K562 (cell line): ENCODE data around the gene ASXL2. TPM values are rescaled to one million over a fixed set of nuclear protein-coding genes. Genes with fewer than 3 reads are reported as not detected.

ENCODE experiments used
- ARNT ChIP-seq, 2 experiments: fragments of 450-650 bp; IDR thresholded peaks; 2 replicates each; pipeline ENCODE4 v1.6.1; 2016; ENCODE audit warnings: mild to moderate bottlenecking in 1 of 2
- BMI1 ChIP-seq: fragments of 150-350 bp; IDR thresholded peaks from 2 replicates; pipeline ENCODE4 v1.6.1; 2014; ENCODE audit warnings: low read length
- BRD4 ChIP-seq: fragments of 200-600 bp; sonication (generic); IDR thresholded peaks from 2 replicates; pipeline ENCODE4 v1.6.1; 2017; ENCODE audit warnings: inconsistent platforms
- BRF2 ChIP-seq: IDR thresholded peaks from 3 replicates; pipeline ENCODE4 v1.6.1; 2011; ENCODE audit warnings: borderline replicate concordance, mild to moderate bottlenecking; ENCODE audit not compliant: insufficient read length, insufficient read depth
- ETV5 ChIP-seq: sonication (generic); formaldehyde crosslinking; IDR thresholded peaks from 2 replicates; pipeline ENCODE4 v1.4.0; 2020; ENCODE audit warnings: low read depth, mild to moderate bottlenecking, missing genetic modification reagents
- GABPB1 ChIP-seq: sonication (generic); formaldehyde crosslinking; IDR thresholded peaks from 2 replicates; pipeline ENCODE4 v1.8.0; 2022; ENCODE audit warnings: mild to moderate bottlenecking, missing genetic modification reagents
- LCOR ChIP-seq: sonication (generic); formaldehyde crosslinking; IDR thresholded peaks from 2 replicates; pipeline ENCODE4 v1.8.0; 2022; ENCODE audit warnings: mild to moderate bottlenecking, missing genetic modification reagents
- MAX ChIP-seq: sonication (generic); formaldehyde crosslinking; IDR thresholded peaks from 2 replicates; pipeline ENCODE4 v1.9.0; 2022; ENCODE audit warnings: mild to moderate bottlenecking, missing genetic modification reagents
- MXI1 ChIP-seq: IDR thresholded peaks from 2 replicates; pipeline ENCODE4 v1.6.1; 2011; ENCODE audit warnings: low read depth, mild to moderate bottlenecking, improper control_type of control experiment, low read length
- NR1H2 ChIP-seq: sonication (generic); formaldehyde crosslinking; IDR thresholded peaks from 2 replicates; pipeline ENCODE4 v1.4.0; 2020; ENCODE audit warnings: mild to moderate bottlenecking, missing genetic modification reagents
- PCBP1 ChIP-seq: fragments of 200-400 bp; formaldehyde crosslinking; IDR thresholded peaks from 2 replicates; pipeline ENCODE4 v1.6.1; 2018; ENCODE audit warnings: mild to moderate bottlenecking, low read depth, low read length; ENCODE audit not compliant: poor library complexity, severe bottlenecking
- RAD51 ChIP-seq: fragments of 450-650 bp; IDR thresholded peaks from 2 replicates; pipeline ENCODE4 v1.7.1; 2016; ENCODE audit warnings: low read depth, mild to moderate bottlenecking, borderline replicate concordance
- SIN3A ChIP-seq, 2 experiments: fragments of 150-350 bp in 1 of 2; IDR thresholded peaks; 2 replicates each; pipeline ENCODE4 v1.6.1; 2011 to 2016; ENCODE audit warnings: borderline replicate concordance in 2 of 2, low read depth in 2 of 2, low read length in 2 of 2, mild to moderate bottlenecking in 2 of 2, moderate library complexity in 2 of 2; ENCODE audit not compliant: control insufficient read depth in 1 of 2
- TAF1 ChIP-seq: IDR thresholded peaks from 2 replicates; pipeline ENCODE4 v1.6.1; 2011; ENCODE audit warnings: mild to moderate bottlenecking, low read length, moderate library complexity; ENCODE audit not compliant: insufficient read depth, control insufficient read depth, severe bottlenecking; ENCODE audit errors: extremely low read depth
- THRB ChIP-seq: fragments of 450-650 bp; formaldehyde crosslinking; conservative IDR thresholded peaks from 2 replicates; pipeline ENCODE4 v1.4.0; 2022; ENCODE audit warnings: mild to moderate bottlenecking, missing genetic modification characterization
- ZBTB12 ChIP-seq: fragments of 250-450 bp; sonication (Bioruptor Pico); IDR thresholded peaks from 2 replicates; pipeline ENCODE4 v1.4.0; 2020
- ZBTB17 ChIP-seq: fragments of 450-650 bp; formaldehyde crosslinking; IDR thresholded peaks from 2 replicates; pipeline ENCODE4 v1.4.0; 2020; ENCODE audit warnings: mild to moderate bottlenecking
- ZNF121 ChIP-seq: sonication (generic); formaldehyde crosslinking; conservative IDR thresholded peaks from 2 replicates; pipeline ENCODE4 v1.8.0; 2022; ENCODE audit warnings: missing genetic modification reagents
- ZNF143 ChIP-seq: sonication (generic); formaldehyde crosslinking; IDR thresholded peaks from 2 replicates; pipeline ENCODE4 v1.9.0; 2022; ENCODE audit warnings: mild to moderate bottlenecking, missing genetic modification reagents
- ZNF316 ChIP-seq: fragments of 450-650 bp; IDR thresholded peaks from 2 replicates; pipeline ENCODE4 v1.6.1; 2016
- polyA plus RNA-seq, 8 experiments: library from polyadenylated mRNA; depleted of rRNA in 4 of 8; stranded (reverse) in 5 of 8; unstranded in 3 of 8; fragments of >200 nt; fragmentation: Nextera tagmentation in 2 of 8; fragmentation: Illumina TruSeq in 1 of 8; extraction: Ambion mirVana in 2 of 8; extraction: Trizol in 1 of 8; gene quantifications; 2 replicates each; pipeline versions ENCODE4 v1.2.1 to v1.2.3, GENCODE V29; 2011 to 2014; ENCODE audit warnings: inconsistent platforms in 1 of 8, missing spikeins in 1 of 8
- total RNA-seq, 7 experiments: library from RNA; depleted of rRNA in 6 of 7; stranded (reverse); fragments of >200 nt in 6 of 7; fragmentation: Illumina TruSeq in 2 of 7; extraction: Trizol in 2 of 7; gene quantifications; 2 replicates each; pipeline versions ENCODE4 v1.2.1 to v1.2.3, GENCODE V29; 2011 to 2021; ENCODE audit warnings: low replicate concordance in 1 of 7
- TF ChIP-seq, protein P1 (sequence below): fragments of 250-450 bp; sonication (Bioruptor Pico); IDR thresholded peaks from 2 replicates; pipeline ENCODE4 v1.5.0; 2021
- TF ChIP-seq, protein P2 (sequence below), 2 experiments: fragments of 250-450 bp in 1 of 2; fragments of 450-650 bp in 1 of 2; sonication (Bioruptor Pico) in 1 of 2; IDR thresholded peaks; 2 replicates each; pipeline versions ENCODE4 v1.6.1 to v1.8.0; 2016 to 2021; ENCODE audit warnings: mild to moderate bottlenecking in 2 of 2, moderate library complexity in 2 of 2, missing compliant biosample characterization in 1 of 2, missing genetic modification characterization in 1 of 2

The ASXL2 gene
- total and polyA plus RNA-seq, 9 of the 15 experiments (the other 6 are each of a cell fraction or from before 2014, with no cell fraction given), result 2.2 to 25.9 (median 9.0) TPM

DNA sequence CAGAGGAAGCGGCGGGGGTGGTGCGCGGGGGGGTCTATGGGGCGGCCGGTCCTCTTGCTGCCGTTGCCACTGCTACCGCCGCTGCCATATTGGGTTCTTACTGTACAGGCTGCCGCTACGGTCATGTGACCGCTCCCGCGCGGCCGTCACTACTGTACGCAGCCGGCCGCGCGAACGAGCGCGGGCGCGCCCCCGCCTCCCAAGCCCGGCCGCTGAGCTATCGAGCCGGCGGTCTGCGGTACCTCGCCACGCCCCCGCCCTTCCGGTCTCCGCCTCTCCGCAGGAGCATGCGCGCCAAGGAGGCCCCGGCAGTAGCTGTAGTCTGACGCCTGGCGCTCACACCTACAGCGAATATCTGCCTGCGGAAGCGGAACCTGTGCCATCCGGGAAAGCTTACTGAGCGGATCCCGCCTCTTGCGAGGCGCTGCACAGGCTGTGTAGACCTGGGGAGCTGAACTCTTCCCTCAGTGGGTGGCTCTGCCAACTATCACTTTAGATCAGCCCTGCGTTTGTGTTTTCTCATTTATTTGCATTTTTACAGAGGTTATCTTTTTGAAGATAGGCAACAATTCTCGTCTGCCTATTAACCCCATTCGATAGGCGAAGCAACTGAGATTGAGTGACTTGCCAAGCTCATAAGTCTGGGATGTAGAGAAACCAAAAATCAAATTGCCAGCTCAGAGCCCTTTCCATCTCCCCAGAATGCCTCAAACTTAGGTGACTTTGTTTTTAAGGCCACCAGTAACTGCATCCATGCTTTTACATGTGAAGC, at the start of gene ASXL2 (continued):
- TF ChIP-seq BMI1, result no peak
- TF ChIP-seq MXI1, result 0 out of 2 replicates have a peak, but pooled peaks have one; percentile 9
- peak; percentile 97 for TF ChIP-seq TAF1
- TF ChIP-seq ETV5, result peak; percentile 88
- no peak for TF ChIP-seq BRF2
- TF ChIP-seq, protein P1, sequence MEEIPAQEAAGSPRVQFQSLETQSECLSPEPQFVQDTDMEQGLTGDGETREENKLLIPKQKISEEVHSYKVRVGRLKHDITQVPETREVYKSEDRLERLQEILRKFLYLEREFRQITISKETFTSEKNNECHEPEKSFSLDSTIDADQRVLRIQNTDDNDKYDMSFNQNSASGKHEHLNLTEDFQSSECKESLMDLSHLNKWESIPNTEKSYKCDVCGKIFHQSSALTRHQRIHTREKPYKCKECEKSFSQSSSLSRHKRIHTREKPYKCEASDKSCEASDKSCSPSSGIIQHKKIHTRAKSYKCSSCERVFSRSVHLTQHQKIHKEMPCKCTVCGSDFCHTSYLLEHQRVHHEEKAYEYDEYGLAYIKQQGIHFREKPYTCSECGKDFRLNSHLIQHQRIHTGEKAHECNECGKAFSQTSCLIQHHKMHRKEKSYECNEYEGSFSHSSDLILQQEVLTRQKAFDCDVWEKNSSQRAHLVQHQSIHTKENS (CRISPR knock-in tag), result no peak
- TF ChIP-seq, protein P2, sequence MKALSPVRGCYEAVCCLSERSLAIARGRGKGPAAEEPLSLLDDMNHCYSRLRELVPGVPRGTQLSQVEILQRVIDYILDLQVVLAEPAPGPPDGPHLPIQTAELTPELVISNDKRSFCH (CRISPR knock-in tag; IDR thresholded peaks at IDR 0.05), result no peak
- TF ChIP-seq, protein P2 (tag; IDR thresholded peaks at IDR 0.05), result 0 out of 2 replicates have a peak, but pooled peaks have one; percentile 54
- TF ChIP-seq ZNF143 (CRISPR knock-in tag), result no peak
- TF ChIP-seq ZNF121 (CRISPR knock-in tag), result no peak
- no peak for TF ChIP-seq ZNF316
- no peak for TF ChIP-seq ZBTB17
- TF ChIP-seq MAX, result peak; percentile 92
- no peak for TF ChIP-seq THRB (CRISPR knock-in tag)
- no peak for TF ChIP-seq ARNT (IDR thresholded peaks at IDR 0.05)
- TF ChIP-seq RAD51, result peak; percentile 91
- no peak for TF ChIP-seq ZBTB12 (CRISPR knock-in tag)
- TF ChIP-seq GABPB1 (CRISPR knock-in tag), result peak; percentile 88
- no peak for TF ChIP-seq NR1H2 (CRISPR knock-in tag)
- TF ChIP-seq SIN3A (IDR thresholded peaks at IDR 0.05; ENCODE audit: borderline replicate concordance in 2 of 2, control insufficient read depth in 1 of 2, low read depth in 2 of 2, low read length in 2 of 2), result peak; percentile 47 to 64; a peak in 1 of 4 replicates
- TF ChIP-seq BRD4, result no peak
- no peak for TF ChIP-seq LCOR (CRISPR knock-in tag)
- no peak for TF ChIP-seq PCBP1
